ENCODE measurements around the gene LYPD5.
A peak's percentile ranks its signal among the peaks of the same experiment; 100 is the strongest.

Gene LYPD5

GRCh38 chr19:43790587-43790986 is 11.7 kb downstream of the LYPD5 start:
- no peak overlapping the region for H3K27ac Mint-ChIP-seq
- ATAC-seq (no peak), DNase-seq (no peak)
- H3K4me3 Mint-ChIP-seq: no peak overlapping the region
- no peaks in the 10 kb centered on the region for H3K9me3 Mint-ChIP-seq
- H3K36me3 Mint-ChIP-seq (ENCODE audit: low read depth): no peaks in the 10 kb centered on the region
- no peaks in the 10 kb centered on the region for H3K4me1 Mint-ChIP-seq
- peaks cover 15% of the 10 kb centered on the region for H3K27me3 Mint-ChIP-seq

- peaks cover 12% of the 10 kb centered on the region for H3K4me1 Mint-ChIP-seq
- DNase-seq: no peak
Observed at GRCh38 chr19:43789029-43789428, 13.2 kb downstream of the LYPD5 start.

GRCh38 chr19:43786665-43787064 is 15.6 kb downstream of the LYPD5 start:
- H3K4me1 Mint-ChIP-seq: peaks cover 32% of the 10 kb centered on the region
- H3K36me3 Mint-ChIP-seq (ENCODE audit: low read depth): no peaks in the 10 kb centered on the region
- H3K27ac Mint-ChIP-seq: no peak overlapping the region
- DNase-seq (no peak), ATAC-seq (no peak)
- H3K27me3 Mint-ChIP-seq: peaks cover 6% of the 10 kb centered on the region
- no peaks in the 10 kb centered on the region for H3K9me3 Mint-ChIP-seq
- no peak overlapping the region for H3K4me3 Mint-ChIP-seq

More at GRCh38 chr19:43789029-43789428, 13.2 kb downstream of the LYPD5 start:
- no peak overlapping the region for H3K27ac Mint-ChIP-seq
- no peaks in the 10 kb centered on the region for H3K36me3 Mint-ChIP-seq (ENCODE audit: low read depth)
- ATAC-seq: no peak
- H3K4me3 Mint-ChIP-seq: no peak overlapping the region
- no peaks in the 10 kb centered on the region for H3K9me3 Mint-ChIP-seq
- H3K27me3 Mint-ChIP-seq: peaks cover 13% of the 10 kb centered on the region

- H3K4me1 Mint-ChIP-seq: peaks cover 39% of the 10 kb centered on the region
- H3K9me3 Mint-ChIP-seq: no peaks in the 10 kb centered on the region
- ATAC-seq (no peak), DNase-seq (peak; percentile 54)
- peak overlapping the region; percentile 61 for H3K4me3 Mint-ChIP-seq
- H3K27ac Mint-ChIP-seq: peak overlapping the region; percentile 81
- H3K27me3 Mint-ChIP-seq: peaks cover 4% of the 10 kb centered on the region
- no peaks in the 10 kb centered on the region for H3K36me3 Mint-ChIP-seq (ENCODE audit: low read depth)
Observed at GRCh38 chr19:43784981-43785808, 17.1 kb downstream of the LYPD5 start.

GRCh38 chr19:43784241-43784980 is 17.8 kb downstream of the LYPD5 start:
- ATAC-seq: peak; percentile 25
- Mint-ChIP-seq H3K27ac (peak overlapping the region; percentile 81), H3K4me1 (peaks cover 43% of the 10 kb centered on the region), H3K36me3 (ENCODE audit: low read depth) (peaks cover 3% of the 10 kb centered on the region), H3K4me3 (peak overlapping the region; percentile 61), H3K9me3 (no peaks in the 10 kb centered on the region), H3K27me3 (no peaks in the 10 kb centered on the region)
- DNase-seq: peak; percentile 72

- Mint-ChIP-seq H3K4me3 (peak overlapping the region; percentile 61), H3K4me1 (peaks cover 49% of the 10 kb centered on the region), H3K27ac (peak overlapping the region; percentile 81), H3K9me3 (no peaks in the 10 kb centered on the region), H3K27me3 (no peaks in the 10 kb centered on the region), H3K36me3 (ENCODE audit: low read depth) (peaks cover 10% of the 10 kb centered on the region)
- ATAC-seq: no peak
- no peak for DNase-seq
Observed at GRCh38 chr19:43783636-43784035, 18.6 kb downstream of the LYPD5 start.

- ATAC-seq: no peak
- no peaks in the 10 kb centered on the region for H3K27me3 Mint-ChIP-seq
- peaks cover 13% of the 10 kb centered on the region for H3K36me3 Mint-ChIP-seq (ENCODE audit: low read depth)
- H3K9me3 Mint-ChIP-seq: no peaks in the 10 kb centered on the region
- peaks cover 58% of the 10 kb centered on the region for H3K4me1 Mint-ChIP-seq
- DNase-seq: peak; percentile 33
- H3K27ac Mint-ChIP-seq: peak overlapping the region; percentile 76
- H3K4me3 Mint-ChIP-seq: peak overlapping the region; percentile 51
Observed at GRCh38 chr19:43782689-43783231, 19.5 kb downstream of the LYPD5 start.

GRCh38 chr19:43782311-43782660 is 20.0 kb downstream of the LYPD5 start:
- Mint-ChIP-seq H3K9me3 (no peaks in the 10 kb centered on the region), H3K36me3 (ENCODE audit: low read depth) (peaks cover 14% of the 10 kb centered on the region), H3K27me3 (no peaks in the 10 kb centered on the region), H3K27ac (peak overlapping the region; percentile 85), H3K4me3 (peak overlapping the region; percentile 65), H3K4me1 (peaks cover 61% of the 10 kb centered on the region)
- DNase-seq (peak; percentile 30), ATAC-seq (no peak)

GRCh38 chr19:43781630-43782310 is 20.5 kb downstream of the LYPD5 start:
- ATAC-seq: peak; percentile 10
- no peak for DNase-seq
- peak overlapping the region; percentile 80 for H3K4me3 Mint-ChIP-seq
- peak overlapping the region; percentile 85 for H3K27ac Mint-ChIP-seq
- peaks cover 19% of the 10 kb centered on the region for H3K36me3 Mint-ChIP-seq (ENCODE audit: low read depth)
- no peaks in the 10 kb centered on the region for H3K27me3 Mint-ChIP-seq
- H3K9me3 Mint-ChIP-seq: no peaks in the 10 kb centered on the region
- peaks cover 66% of the 10 kb centered on the region for H3K4me1 Mint-ChIP-seq

- peak; percentile 77 for ATAC-seq
- peaks cover 75% of the 10 kb centered on the region for H3K4me1 Mint-ChIP-seq
Observed at GRCh38 chr19:43780706-43781525, 21.3 kb downstream of the LYPD5 start, which contains the start of gene KCNN4. TSS of gene KCNN4 (minus strand) at chr19:43780973. CDS start at chr19:43780861, 112 bp downstream.

GRCh38 chr19:43779820-43780219 is 22.4 kb downstream of the LYPD5 start:
- no peaks in the 10 kb centered on the region for H3K27me3 Mint-ChIP-seq
- peaks cover 76% of the 10 kb centered on the region for H3K4me1 Mint-ChIP-seq
- peak overlapping the region; percentile 90 for H3K27ac Mint-ChIP-seq
- no peaks in the 10 kb centered on the region for H3K9me3 Mint-ChIP-seq
- peak overlapping the region; percentile 80 for H3K4me3 Mint-ChIP-seq
- peaks cover 36% of the 10 kb centered on the region for H3K36me3 Mint-ChIP-seq (ENCODE audit: low read depth)
- DNase-seq (no peak), ATAC-seq (no peak)

More at GRCh38 chr19:43780706-43781525, 21.3 kb downstream of the LYPD5 start, which contains the start of gene KCNN4:
- peaks cover 26% of the 10 kb centered on the region for H3K36me3 Mint-ChIP-seq (ENCODE audit: low read depth)
- peak; percentile 77 for DNase-seq
- no peaks in the 10 kb centered on the region for H3K9me3 Mint-ChIP-seq
- H3K27ac Mint-ChIP-seq: peak within 1 kb of the TSS; percentile 90
- no peaks in the 10 kb centered on the region for H3K27me3 Mint-ChIP-seq
- peak within 1 kb of the TSS; percentile 80 for H3K4me3 Mint-ChIP-seq

GRCh38 chr19:43779147-43779819 is 23.0 kb downstream of the LYPD5 start:
- Mint-ChIP-seq H3K4me3 (peak overlapping the region; percentile 80), H3K9me3 (no peaks in the 10 kb centered on the region), H3K27me3 (no peaks in the 10 kb centered on the region), H3K36me3 (ENCODE audit: low read depth) (peaks cover 36% of the 10 kb centered on the region), H3K4me1 (peaks cover 71% of the 10 kb centered on the region), H3K27ac (peak overlapping the region; percentile 90)
- DNase-seq (no peak), ATAC-seq (no peak)

- ATAC-seq (no peak), DNase-seq (no peak)
- Mint-ChIP-seq H3K27me3 (no peaks in the 10 kb centered on the region), H3K4me3 (peak overlapping the region; percentile 80), H3K27ac (peak overlapping the region; percentile 90), H3K36me3 (ENCODE audit: low read depth) (peaks cover 38% of the 10 kb centered on the region), H3K9me3 (no peaks in the 10 kb centered on the region), H3K4me1 (peaks cover 64% of the 10 kb centered on the region)
Observed at GRCh38 chr19:43778651-43779050, 23.6 kb downstream of the LYPD5 start.
